Stomach (tissue), 9 donors: ENCODE data around the gene CHST13. TPM values are rescaled to one million over a fixed set of nuclear protein-coding genes. Genes with fewer than 3 reads are reported as not detected.

Experiments used
- DNase-seq, 2 donors: peaks; one replicate each; pipeline versions ENCODE4 v3.0.0 to v3.0.0-alpha.2; 2013 to 2019
- H3K27ac ChIP-seq, 5 donors: fragments of 200-600 bp in 4 of 5; sonication (generic) in 4 of 5; one replicate each; pipeline ENCODE4 v1.5.1; 2013 to 2019; ENCODE audit warnings: mild to moderate bottlenecking in 1 of 5, moderate library complexity in 1 of 5
- H3K27me3 ChIP-seq, 3 donors: fragments of 200-600 bp; sonication (generic); one replicate each; pipeline ENCODE4 v1.5.1; 2017 to 2019; ENCODE audit warnings: mixed run types in 1 of 3
- H3K36me3 ChIP-seq, 4 donors: fragments of 200-600 bp; sonication (generic); 1 replicate in 3 of 4; 2 replicates in 1 of 4; pipeline ENCODE4 v1.5.1; 2016 to 2019
- H3K4me1 ChIP-seq, 4 donors: fragments of 200-600 bp; sonication (generic); one replicate each; pipeline ENCODE4 v1.5.1; 2016 to 2019
- H3K4me3 ChIP-seq, 4 donors: fragments of 200-600 bp; sonication (generic) in 3 of 4; one replicate each; pipeline ENCODE4 v1.5.1; 2016 to 2019; ENCODE audit warnings: mild to moderate bottlenecking in 1 of 4
- H3K9me3 ChIP-seq, 4 donors: fragments of 200-600 bp; sonication (generic); one replicate each; pipeline ENCODE4 v1.5.1; 2016 to 2019
- CTCF ChIP-seq, 7 experiments: fragments of 450-650 bp in 4 of 7; fragments of 200-600 bp in 3 of 7; sonication (generic) in 3 of 7; IDR thresholded peaks; one replicate each; pipeline ENCODE4 v1.5.1; 2016 to 2019; ENCODE audit warnings: antibody characterized with exemption in 7 of 7, control low read depth in 2 of 7, mild to moderate bottlenecking in 1 of 7
- EP300 ChIP-seq: sonication (generic); formaldehyde crosslinking; IDR thresholded peaks from one replicate; pipeline ENCODE4 v1.6.1; 2017; ENCODE audit warnings: antibody characterized with exemption
- POLR2A ChIP-seq, 4 donors: fragments of 450-650 bp; IDR thresholded peaks; one replicate each; pipeline ENCODE4 v1.6.1; 2016; ENCODE audit warnings: antibody characterized with exemption in 4 of 4, control low read depth in 2 of 4, mild to moderate bottlenecking in 1 of 4, moderate library complexity in 1 of 4
- POLR2AphosphoS5 ChIP-seq, 3 donors: sonication (generic); formaldehyde crosslinking; IDR thresholded peaks; one replicate each; pipeline ENCODE4 v1.6.1; 2016; ENCODE audit warnings: antibody characterized with exemption in 3 of 3
- WGBS, 5 donors: extraction: QIAGEN DNeasy Blood & Tissue Kit in 3 of 5; methylation state at CpG; one replicate each; pipeline versions ENCODE4 v1.1.5 to v1.1.7; 2013 to 2018; 5-methylcytosine and 5-hydroxymethylcytosine counted together
- intact Hi-C: fragments of 100-400 bp; cut with DNase I; formaldehyde crosslinking; loops from one replicate; pipeline ENCODE4 v1.15.1; 2023; ENCODE audit warnings: low total_unique reads
- polyA plus RNA-seq, 3 donors: library from polyadenylated mRNA; stranded (reverse); fragments of 200-250 nt; gene quantifications; one replicate each; pipeline ENCODE4 v1.2.3, GENCODE V29; 2013
- total RNA-seq, 5 donors: library from RNA; depleted of rRNA; stranded (reverse); fragments of >200 nt; gene quantifications; one replicate each; pipeline versions ENCODE4 v1.1.0 to v1.2.3, GENCODE V29; 2014 to 2016
- donor health status: healthy with polysubstance abuse.
- donor health status: Bipolar disorder and iron deficiency.
- donor health status: healthy.

CHST13 gene
- total and polyA plus RNA-seq, 8 donors, result 0.08 to 12.5 (median 1.0) TPM; not detected in 2

- H3K27ac ChIP-seq, result peak overlapping the region; percentile 85 to 99 (median 92)
- peak; percentile 65 to 84 for DNase-seq
- no peaks in the 10 kb centered on the region for H3K9me3 ChIP-seq
- peaks cover 2 to 8% (median 5%) of the 10 kb centered on the region in 4 donors for H3K36me3 ChIP-seq
- WGBS, 5 donors, result 9 to 22% (median 14%) methylated on average over 40 to 56 of the region's 66 CpGs
- peaks cover 33 to 45% (median 43%) of the 10 kb centered on the region in 4 donors for H3K4me1 ChIP-seq
- TF ChIP-seq POLR2A (IDR thresholded peaks at IDR 0.05), result peak in 1 of 4 donors; percentile 41
- peak in 1 of 7 experiments; percentile 4 for TF ChIP-seq CTCF (IDR thresholded peaks at IDR 0.05)
- peak; percentile 22 to 88 (median 70) for TF ChIP-seq POLR2AphosphoS5 (IDR thresholded peaks at IDR 0.05)
- TF ChIP-seq EP300, result no peak
- H3K27me3 ChIP-seq, result no peaks in the 10 kb centered on the region
- intact Hi-C loops, result no loop called here
- peak overlapping the region; percentile 57 to 67 (median 62) for H3K4me3 ChIP-seq
Observed at GRCh38 chr3:126476166-126477060, 47.5 kb upstream of the CHST13 start.

GRCh38 chr3:126477061-126477380, 46.9 kb upstream of the CHST13 start:
- TF ChIP-seq POLR2AphosphoS5 (IDR thresholded peaks at IDR 0.05) (no peak), CTCF (IDR thresholded peaks at IDR 0.05) (no peak), EP300 (no peak), POLR2A (IDR thresholded peaks at IDR 0.05) (no peak)
- Histone ChIP-seq H3K36me3 (peaks cover 0 to 2% (median under 1%) of the 10 kb centered on the region in 4 donors), H3K4me3 (no peak overlapping the region), H3K4me1 (peaks cover 29 to 39% (median 38%) of the 10 kb centered on the region in 4 donors), H3K27ac (peak overlapping the region in 3 of 5 donors; percentile 6 to 98 (median 85)), H3K9me3 (no peaks in the 10 kb centered on the region), H3K27me3 (no peaks in the 10 kb centered on the region)
- intact Hi-C loops, result no loop called here
- no peak for DNase-seq
- 42 to 72% (median 65%) methylated on average over 4 of the region's 4 CpGs for WGBS, 5 donors

GRCh38 chr3:126478581-126479310, 45.2 kb upstream of the CHST13 start:
- no peak overlapping the region for H3K4me3 ChIP-seq
- TF ChIP-seq EP300, result no peak
- no peak for TF ChIP-seq CTCF (IDR thresholded peaks at IDR 0.05)
- no peak for TF ChIP-seq POLR2AphosphoS5 (IDR thresholded peaks at IDR 0.05)
- no peak for TF ChIP-seq POLR2A (IDR thresholded peaks at IDR 0.05)
- intact Hi-C loops, result no loop called here
- no peaks in the 10 kb centered on the region for H3K9me3 ChIP-seq
- no peak overlapping the region for H3K27ac ChIP-seq
- no peaks in the 10 kb centered on the region for H3K27me3 ChIP-seq
- H3K36me3 ChIP-seq, result no peaks in the 10 kb centered on the region
- DNase-seq, result no peak
- 94 to 97% (median 95%) methylated on average over 12 to 14 of the region's 14 CpGs for WGBS, 5 donors
- H3K4me1 ChIP-seq, result peaks cover 11 to 22% (median 21%) of the 10 kb centered on the region in 4 donors

- Histone ChIP-seq H3K36me3 (no peaks in the 10 kb centered on the region), H3K27ac (no peak overlapping the region), H3K4me3 (no peak overlapping the region), H3K27me3 (no peaks in the 10 kb centered on the region), H3K4me1 (peaks cover 3 to 14% (median 12%) of the 10 kb centered on the region in 4 donors), H3K9me3 (no peaks in the 10 kb centered on the region)
- no peak for TF ChIP-seq POLR2AphosphoS5 (IDR thresholded peaks at IDR 0.05)
- TF ChIP-seq CTCF (IDR thresholded peaks at IDR 0.05), result no peak
- no peak for TF ChIP-seq EP300
- WGBS, 5 donors, result 81 to 91% (median 86%) methylated on average over 1 of the region's 1 CpG
- intact Hi-C loops, result no loop called here
- no peak for DNase-seq
Observed at GRCh38 chr3:126479642-126480041, 44.3 kb upstream of the CHST13 start.
